Lower leg skin (tissue), 3 donors: ENCODE data around the gene SLC25A51.

Source experiments
- POLR2A ChIP-seq, 2 donors: fragments of 450-650 bp; IDR thresholded peaks; one replicate each; pipeline ENCODE4 v1.6.1; 2016 to 2017; ENCODE audit warnings: antibody characterized with exemption in 2 of 2, mild to moderate bottlenecking in 1 of 2, moderate library complexity in 1 of 2
- TF ChIP-seq, protein P1 (sequence below), 3 donors: fragments of 450-650 bp; IDR thresholded peaks; one replicate each; pipeline ENCODE4 v1.5.1; 2016; ENCODE audit warnings: antibody characterized with exemption in 3 of 3, mild to moderate bottlenecking in 3 of 3, moderate library complexity in 2 of 3

GRCh38 chr9:37911271-37911681 lies 7.3 kb upstream of the SLC25A51 start:
- TF ChIP-seq, protein P1, sequence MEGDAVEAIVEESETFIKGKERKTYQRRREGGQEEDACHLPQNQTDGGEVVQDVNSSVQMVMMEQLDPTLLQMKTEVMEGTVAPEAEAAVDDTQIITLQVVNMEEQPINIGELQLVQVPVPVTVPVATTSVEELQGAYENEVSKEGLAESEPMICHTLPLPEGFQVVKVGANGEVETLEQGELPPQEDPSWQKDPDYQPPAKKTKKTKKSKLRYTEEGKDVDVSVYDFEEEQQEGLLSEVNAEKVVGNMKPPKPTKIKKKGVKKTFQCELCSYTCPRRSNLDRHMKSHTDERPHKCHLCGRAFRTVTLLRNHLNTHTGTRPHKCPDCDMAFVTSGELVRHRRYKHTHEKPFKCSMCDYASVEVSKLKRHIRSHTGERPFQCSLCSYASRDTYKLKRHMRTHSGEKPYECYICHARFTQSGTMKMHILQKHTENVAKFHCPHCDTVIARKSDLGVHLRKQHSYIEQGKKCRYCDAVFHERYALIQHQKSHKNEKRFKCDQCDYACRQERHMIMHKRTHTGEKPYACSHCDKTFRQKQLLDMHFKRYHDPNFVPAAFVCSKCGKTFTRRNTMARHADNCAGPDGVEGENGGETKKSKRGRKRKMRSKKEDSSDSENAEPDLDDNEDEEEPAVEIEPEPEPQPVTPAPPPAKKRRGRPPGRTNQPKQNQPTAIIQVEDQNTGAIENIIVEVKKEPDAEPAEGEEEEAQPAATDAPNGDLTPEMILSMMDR (IDR thresholded peaks at IDR 0.05): no peak
- no peak for TF ChIP-seq POLR2A (IDR thresholded peaks at IDR 0.05)
